OCI-LY3 (cell line): ENCODE data around the gene NRG3.

Experiments used
- H2AFZ ChIP-seq: fragments of 200-600, 300-600 bp; shearing (Covaris generic); 2 replicates; pipeline ENCODE4 v1.6.0; 2014; ENCODE audit warnings: antibody characterized with exemption, low read depth, low read length
- H3K27ac ChIP-seq: fragments of 200-600, 300-600 bp; sonication (generic); 2 replicates; pipeline ENCODE4 v1.5.1; 2014; ENCODE audit warnings: mild to moderate bottlenecking, low read length, moderate library complexity, mixed read lengths
- H3K27me3 ChIP-seq: fragments of 200-600, 300-600 bp; sonication (generic); 2 replicates; pipeline ENCODE4 v1.6.1; 2014; ENCODE audit warnings: low read depth, low read length, mixed read lengths
- H3K36me3 ChIP-seq: fragments of 200-600, 300-600 bp; sonication (generic); replicated peaks from 2 replicates; pipeline ENCODE3; 2014; ENCODE audit warnings: low read depth, low read length, mixed read lengths
- H3K4me1 ChIP-seq: fragments of 300-600, 200-600 bp; sonication (generic); 2 replicates; pipeline ENCODE4 v1.6.1; 2014; ENCODE audit warnings: low read length, mixed read lengths
- H3K4me2 ChIP-seq: fragments of 200-600, 300-600 bp; sonication (generic); 2 replicates; pipeline ENCODE4 v1.6.1; 2014; ENCODE audit warnings: low read length, mixed read lengths
- H3K4me3 ChIP-seq: fragments of 300-600, 200-600 bp; sonication (generic); 2 replicates; pipeline ENCODE4 v1.5.1; 2014; ENCODE audit warnings: antibody characterized with exemption, mild to moderate bottlenecking, low read length, moderate library complexity
- H3K79me2 ChIP-seq: fragments of 300-600, 200-600 bp; shearing (Covaris generic); 2 replicates; pipeline ENCODE4 v1.6.1; 2014; ENCODE audit warnings: mild to moderate bottlenecking, low read length, mixed read lengths
- H3K9ac ChIP-seq: fragments of 300-600, 200-600 bp; shearing (Covaris generic); 2 replicates; pipeline ENCODE4 v1.6.0; 2014; ENCODE audit warnings: mild to moderate bottlenecking, low read length, moderate library complexity
- H3K9me3 ChIP-seq: fragments of 200-600, 300-600 bp; shearing (Covaris generic); 2 replicates; pipeline ENCODE4 v1.6.1; 2014; ENCODE audit warnings: low read length, mixed read lengths; ENCODE audit not compliant: insufficient read depth
- H4K20me1 ChIP-seq: fragments of 200-600, 300-600 bp; sonication (generic); 2 replicates; pipeline ENCODE4 v1.6.1; 2016; ENCODE audit warnings: low read length, mixed read lengths; ENCODE audit not compliant: insufficient read depth
- EZH2phosphoT487 ChIP-seq: fragments of 200-600 bp; shearing (Covaris generic); IDR thresholded peaks from 2 replicates; pipeline ENCODE4 v1.6.1; 2018; ENCODE audit warnings: antibody characterized with exemption, mixed run types, low read depth
- TF ChIP-seq, protein P1 (sequence below): fragments of 200-600, 300-600 bp; sonication (generic); IDR thresholded peaks from 2 replicates; pipeline ENCODE4 v1.5.1; 2014; ENCODE audit warnings: antibody characterized with exemption, low read length, low read depth

The NRG3 gene

DNA sequence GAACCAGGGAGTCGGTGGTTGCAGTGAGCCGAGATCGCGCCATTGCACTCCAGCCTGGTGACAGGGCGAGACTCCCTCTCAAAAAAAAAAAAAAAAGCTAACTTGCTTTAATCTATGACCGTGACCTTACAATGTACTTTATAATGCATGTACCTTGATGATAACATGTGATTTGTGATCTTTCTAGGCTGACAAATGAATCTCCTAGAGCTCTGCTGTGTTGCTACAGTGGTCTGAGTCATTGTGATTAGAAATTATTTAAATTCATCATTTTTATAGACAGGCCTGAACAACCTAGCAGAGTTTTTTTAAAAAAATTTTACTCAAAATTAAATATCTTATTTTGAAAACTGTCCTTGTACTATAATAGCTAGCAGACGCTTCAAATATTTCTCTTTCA lies 722.8 kb downstream of the NRG3 start:
- Histone ChIP-seq H3K27me3 (no peaks in the 10 kb centered on the region), H3K9ac (no peak overlapping the region), H2AFZ (no peak overlapping the region), H3K27ac (no peak overlapping the region), H3K79me2 (no peaks in the 10 kb centered on the region), H3K4me3 (no peak overlapping the region), H4K20me1 (no peaks in the 10 kb centered on the region), H3K9me3 (no peaks in the 10 kb centered on the region), H3K36me3 (no peaks in the 10 kb centered on the region), H3K4me1 (no peaks in the 10 kb centered on the region), H3K4me2 (no peak overlapping the region)
- TF ChIP-seq, protein P1, sequence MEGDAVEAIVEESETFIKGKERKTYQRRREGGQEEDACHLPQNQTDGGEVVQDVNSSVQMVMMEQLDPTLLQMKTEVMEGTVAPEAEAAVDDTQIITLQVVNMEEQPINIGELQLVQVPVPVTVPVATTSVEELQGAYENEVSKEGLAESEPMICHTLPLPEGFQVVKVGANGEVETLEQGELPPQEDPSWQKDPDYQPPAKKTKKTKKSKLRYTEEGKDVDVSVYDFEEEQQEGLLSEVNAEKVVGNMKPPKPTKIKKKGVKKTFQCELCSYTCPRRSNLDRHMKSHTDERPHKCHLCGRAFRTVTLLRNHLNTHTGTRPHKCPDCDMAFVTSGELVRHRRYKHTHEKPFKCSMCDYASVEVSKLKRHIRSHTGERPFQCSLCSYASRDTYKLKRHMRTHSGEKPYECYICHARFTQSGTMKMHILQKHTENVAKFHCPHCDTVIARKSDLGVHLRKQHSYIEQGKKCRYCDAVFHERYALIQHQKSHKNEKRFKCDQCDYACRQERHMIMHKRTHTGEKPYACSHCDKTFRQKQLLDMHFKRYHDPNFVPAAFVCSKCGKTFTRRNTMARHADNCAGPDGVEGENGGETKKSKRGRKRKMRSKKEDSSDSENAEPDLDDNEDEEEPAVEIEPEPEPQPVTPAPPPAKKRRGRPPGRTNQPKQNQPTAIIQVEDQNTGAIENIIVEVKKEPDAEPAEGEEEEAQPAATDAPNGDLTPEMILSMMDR, result no peak
- no peak for TF ChIP-seq EZH2phosphoT487

DNA sequence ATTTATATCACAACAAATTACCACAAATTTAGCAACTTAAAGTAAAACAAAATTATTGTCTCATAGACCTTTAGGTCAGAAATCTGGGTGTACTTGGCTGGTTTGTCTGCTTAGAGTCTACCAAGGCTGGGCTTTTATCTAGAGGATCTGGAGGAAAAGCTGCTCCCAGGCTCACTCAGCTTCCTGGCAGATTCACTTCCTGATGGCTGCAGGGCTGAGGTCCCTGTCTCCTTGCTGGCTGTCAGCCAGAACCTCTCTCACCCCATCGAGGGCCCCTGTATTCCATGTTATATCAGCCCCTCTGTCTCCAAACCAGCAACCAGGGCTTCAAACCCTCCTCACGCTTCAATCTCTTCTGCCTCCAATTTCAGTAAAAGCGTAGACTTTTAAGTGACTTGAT lies 734.9 kb downstream of the NRG3 start:
- Histone ChIP-seq H3K9me3 (no peaks in the 10 kb centered on the region), H4K20me1 (no peaks in the 10 kb centered on the region), H3K4me3 (no peak overlapping the region), H3K4me1 (no peaks in the 10 kb centered on the region), H2AFZ (no peak overlapping the region), H3K27ac (no peak overlapping the region), H3K27me3 (no peaks in the 10 kb centered on the region), H3K79me2 (no peaks in the 10 kb centered on the region), H3K36me3 (no peaks in the 10 kb centered on the region), H3K4me2 (no peak overlapping the region), H3K9ac (no peak overlapping the region)
- TF ChIP-seq EZH2phosphoT487, result no peak
- TF ChIP-seq, protein P1, result no peak

DNA sequence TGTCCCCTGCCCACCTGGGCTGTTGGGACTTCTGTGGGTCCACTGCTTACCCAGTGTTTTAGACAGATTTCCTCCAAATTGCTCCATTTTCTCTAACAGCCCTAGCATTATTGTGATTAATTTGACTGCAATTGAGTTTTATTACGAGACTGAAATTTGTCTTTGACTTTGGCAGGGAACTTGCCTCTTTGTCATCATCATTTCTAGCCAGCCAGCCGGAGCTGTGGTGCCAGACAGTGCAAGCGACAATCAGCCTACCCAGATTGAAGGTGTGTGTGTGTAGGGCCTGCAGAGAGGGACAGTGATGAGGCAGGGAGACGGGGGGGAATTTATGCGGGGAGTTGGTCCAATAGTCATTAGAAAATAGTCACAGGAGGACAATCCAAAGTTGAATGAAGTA lies 743.0 kb downstream of the NRG3 start:
- no peaks in the 10 kb centered on the region for H3K9me3 ChIP-seq
- H2AFZ ChIP-seq, result no peak overlapping the region
- H3K4me3 ChIP-seq, result no peak overlapping the region
- no peaks in the 10 kb centered on the region for H3K27me3 ChIP-seq
- no peaks in the 10 kb centered on the region for H4K20me1 ChIP-seq
- H3K79me2 ChIP-seq, result no peaks in the 10 kb centered on the region
- TF ChIP-seq, protein P1, result no peak
- no peak for TF ChIP-seq EZH2phosphoT487
- no peak overlapping the region for H3K27ac ChIP-seq
- H3K4me1 ChIP-seq, result no peaks in the 10 kb centered on the region
- H3K36me3 ChIP-seq, result no peaks in the 10 kb centered on the region
- no peak overlapping the region for H3K4me2 ChIP-seq
- no peak overlapping the region for H3K9ac ChIP-seq

DNA sequence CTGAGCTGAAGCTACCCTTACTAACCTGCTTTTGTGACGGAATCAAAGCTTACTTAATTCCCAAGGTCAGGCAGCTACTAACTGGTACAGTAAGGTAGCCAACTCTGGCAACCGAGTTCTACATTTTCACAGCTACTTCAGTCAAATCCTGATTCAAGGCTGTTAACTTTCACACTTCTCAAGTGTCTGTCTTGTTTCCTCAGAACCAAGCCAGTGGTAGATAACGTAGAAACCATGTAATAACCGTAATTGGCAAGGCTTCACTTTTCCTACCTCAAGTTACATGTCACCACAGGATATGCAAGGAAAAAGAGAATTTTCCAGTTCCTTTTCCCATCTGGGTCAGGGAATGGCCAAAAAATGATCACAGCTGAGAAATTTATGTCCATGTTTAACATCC lies 746.7 kb downstream of the NRG3 start:
- Histone ChIP-seq H3K4me1 (no peaks in the 10 kb centered on the region), H3K79me2 (no peaks in the 10 kb centered on the region), H3K36me3 (no peaks in the 10 kb centered on the region), H4K20me1 (no peaks in the 10 kb centered on the region), H2AFZ (no peak overlapping the region), H3K9ac (no peak overlapping the region), H3K27me3 (no peaks in the 10 kb centered on the region), H3K27ac (no peak overlapping the region), H3K9me3 (no peaks in the 10 kb centered on the region), H3K4me2 (no peak overlapping the region), H3K4me3 (no peak overlapping the region)
- TF ChIP-seq, protein P1, result no peak
- TF ChIP-seq EZH2phosphoT487, result no peak
